COLO668 (cell line): Measurements from ENCODE around the gene TTC19.
"Not testable (repeated sequence)": the region's sequence is repeated elsewhere in the genome, so short reads cannot be mapped to it uniquely, and the experiment has no call there.

Source experiments
- DNase-seq: peaks from one replicate; lab custom pipeline; 2025; ENCODE audit not compliant: unreplicated experiment; lab: John Stamatoyannopoulos, UW

The TTC19 gene

GRCh38 chr17:16027708-16028584 lies 28.3 kb downstream of the TTC19 start:
- DNase-seq: no peak

GRCh38 chr17:16033729-16034349 lies 34.2 kb downstream of the TTC19 start:
- DNase-seq: no peak

- no peak for DNase-seq
Measured at GRCh38 chr17:16036261-16036660, 36.6 kb downstream of the TTC19 start.

GRCh38 chr17:16037636-16038035 lies 38.0 kb downstream of the TTC19 start:
- DNase-seq: no peak

GRCh38 chr17:16040710-16041251 lies 41.2 kb downstream of the TTC19 start:
- DNase-seq: no peak

- DNase-seq: no peak
Measured at GRCh38 chr17:16044487-16044886, 44.9 kb downstream of the TTC19 start.

- no peak for DNase-seq
Measured at GRCh38 chr17:16046966-16047365, 47.3 kb downstream of the TTC19 start.

GRCh38 chr17:16048811-16049449 lies 49.3 kb downstream of the TTC19 start:
- no peak for DNase-seq

GRCh38 chr17:16050844-16051243 lies 51.2 kb downstream of the TTC19 start:
- DNase-seq: no peak

- no peak for DNase-seq
Measured at GRCh38 chr17:16052486-16052885, 52.9 kb downstream of the TTC19 start.

- DNase-seq: not testable (repeated sequence)
Measured at GRCh38 chr17:16055139-16055538, 55.5 kb downstream of the TTC19 start.

GRCh38 chr17:16061631-16062030 lies 62.0 kb downstream of the TTC19 start:
- DNase-seq: no peak

GRCh38 chr17:16066125-16066524 lies 66.5 kb downstream of the TTC19 start:
- no peak for DNase-seq

- DNase-seq: no peak
Measured at GRCh38 chr17:16068323-16068722, 68.7 kb downstream of the TTC19 start.

- DNase-seq: no peak
Measured at GRCh38 chr17:16072031-16072430, 72.4 kb downstream of the TTC19 start.

GRCh38 chr17:16073845-16074244 lies 74.2 kb downstream of the TTC19 start:
- no peak for DNase-seq

GRCh38 chr17:16074423-16074822 lies 74.8 kb downstream of the TTC19 start:
- DNase-seq: no peak

- no peak for DNase-seq
Measured at GRCh38 chr17:16075949-16076348, 76.3 kb downstream of the TTC19 start.
